Measurements from ENCODE around the gene CDCA3. TPM values are rescaled to one million over a fixed set of nuclear protein-coding genes. Genes with fewer than 3 reads are reported as not detected.

The CDCA3 gene
- total RNA-seq, 1 donor from 2014 or later, result 3.2 TPM

DNA sequence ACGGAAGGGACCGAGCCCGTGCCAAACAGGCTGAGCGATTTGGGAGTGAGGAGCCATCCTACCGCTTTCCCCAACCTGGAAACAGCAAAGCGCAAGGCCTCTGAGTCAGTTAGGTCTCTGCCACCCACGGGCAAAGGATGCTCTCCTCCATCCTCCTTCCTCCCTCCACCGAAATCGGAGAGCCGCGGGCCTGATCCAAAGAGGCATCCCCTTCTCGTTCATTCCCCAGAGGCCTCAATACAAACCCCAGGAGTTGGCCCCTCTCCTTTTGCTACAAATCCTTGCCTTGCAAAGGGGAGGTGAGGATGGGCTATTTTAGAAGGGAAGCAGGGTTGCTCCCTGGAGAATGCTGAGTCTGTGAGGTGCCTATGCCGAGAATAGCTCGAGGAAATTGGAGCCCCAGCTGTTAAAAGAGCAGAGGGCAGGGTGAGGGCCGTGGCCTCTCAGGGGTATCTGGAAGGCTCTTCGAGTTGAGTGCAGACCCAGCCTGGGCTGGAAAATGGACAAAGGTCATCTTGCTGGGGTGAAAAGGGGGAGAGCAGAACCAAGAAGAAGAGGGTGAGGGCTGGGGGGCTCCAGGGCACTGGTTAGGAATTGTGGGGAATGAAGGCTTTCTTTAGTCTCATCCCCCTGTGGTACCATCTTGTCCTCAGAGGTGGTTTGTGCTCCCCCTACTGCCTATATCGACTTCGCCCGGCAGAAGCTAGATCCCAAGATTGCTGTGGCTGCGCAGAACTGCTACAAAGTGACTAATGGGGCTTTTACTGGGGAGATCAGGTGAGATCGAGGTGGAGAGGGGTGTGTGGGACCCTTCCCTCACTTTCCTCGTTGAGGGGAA, 17.3 kb upstream of the CDCA3 start:
- H3K9me3 Mint-ChIP-seq (ENCODE audit: unreplicated experiment), result no peaks in the 10 kb centered on the region
- FAIRE-seq (no peak), DNase-seq (ENCODE audit: low read depth) (no peak)
- peaks cover 23% of the 10 kb centered on the region for H3K4me1 Mint-ChIP-seq (ENCODE audit: low read depth, unreplicated experiment)
- peak overlapping the region; percentile 92 for H3K9ac ChIP-seq (ENCODE audit: low read length)
- H3K27ac ChIP-seq (ENCODE audit: low read depth, low read length), result peak overlapping the region; percentile 70
- peak overlapping the region; percentile 86 for H3K27ac Mint-ChIP-seq (ENCODE audit: unreplicated experiment)
- H3K4me3 Mint-ChIP-seq (ENCODE audit: unreplicated experiment), result peak overlapping the region; percentile 96
- peaks cover 37% of the 10 kb centered on the region for H3K4me1 ChIP-seq (ENCODE audit: insufficient read depth, low read length)
- no peaks in the 10 kb centered on the region for H3K9me3 ChIP-seq (ENCODE audit: insufficient read depth, low read depth, low read length)
- peaks cover 55% of the 10 kb centered on the region for H3K79me2 ChIP-seq (ENCODE audit: insufficient read depth, low read length)
- peaks cover 37% of the 10 kb centered on the region for H3K36me3 Mint-ChIP-seq (ENCODE audit: low read depth, unreplicated experiment)
- no peaks in the 10 kb centered on the region for H3K27me3 Mint-ChIP-seq (ENCODE audit: low read depth, unreplicated experiment)
- H3K27me3 ChIP-seq (ENCODE audit: insufficient read depth, low read length), result no peaks in the 10 kb centered on the region
- H3K4me3 ChIP-seq (ENCODE audit: insufficient read depth, low read depth, low read length), result peak overlapping the region; percentile 88
- H3K4me2 ChIP-seq (ENCODE audit: low read length), result peak overlapping the region; percentile 94
- H4K20me1 ChIP-seq (ENCODE audit: insufficient read depth, low read length), result peaks cover 49% of the 10 kb centered on the region
- peaks cover 24% of the 10 kb centered on the region for H3K36me3 ChIP-seq (ENCODE audit: insufficient read depth, low read length)
- H2AFZ ChIP-seq (ENCODE audit: low read depth, low read length), result no peak overlapping the region
- TF ChIP-seq EZH2 (IDR thresholded peaks at IDR 0.05; ENCODE audit: insufficient read depth, low read length), result no peak
- TF ChIP-seq, protein P1, sequence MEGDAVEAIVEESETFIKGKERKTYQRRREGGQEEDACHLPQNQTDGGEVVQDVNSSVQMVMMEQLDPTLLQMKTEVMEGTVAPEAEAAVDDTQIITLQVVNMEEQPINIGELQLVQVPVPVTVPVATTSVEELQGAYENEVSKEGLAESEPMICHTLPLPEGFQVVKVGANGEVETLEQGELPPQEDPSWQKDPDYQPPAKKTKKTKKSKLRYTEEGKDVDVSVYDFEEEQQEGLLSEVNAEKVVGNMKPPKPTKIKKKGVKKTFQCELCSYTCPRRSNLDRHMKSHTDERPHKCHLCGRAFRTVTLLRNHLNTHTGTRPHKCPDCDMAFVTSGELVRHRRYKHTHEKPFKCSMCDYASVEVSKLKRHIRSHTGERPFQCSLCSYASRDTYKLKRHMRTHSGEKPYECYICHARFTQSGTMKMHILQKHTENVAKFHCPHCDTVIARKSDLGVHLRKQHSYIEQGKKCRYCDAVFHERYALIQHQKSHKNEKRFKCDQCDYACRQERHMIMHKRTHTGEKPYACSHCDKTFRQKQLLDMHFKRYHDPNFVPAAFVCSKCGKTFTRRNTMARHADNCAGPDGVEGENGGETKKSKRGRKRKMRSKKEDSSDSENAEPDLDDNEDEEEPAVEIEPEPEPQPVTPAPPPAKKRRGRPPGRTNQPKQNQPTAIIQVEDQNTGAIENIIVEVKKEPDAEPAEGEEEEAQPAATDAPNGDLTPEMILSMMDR (IDR thresholded peaks at IDR 0.05; ENCODE audit: insufficient read depth, low read depth, low read length), result peak; percentile 20

DNA sequence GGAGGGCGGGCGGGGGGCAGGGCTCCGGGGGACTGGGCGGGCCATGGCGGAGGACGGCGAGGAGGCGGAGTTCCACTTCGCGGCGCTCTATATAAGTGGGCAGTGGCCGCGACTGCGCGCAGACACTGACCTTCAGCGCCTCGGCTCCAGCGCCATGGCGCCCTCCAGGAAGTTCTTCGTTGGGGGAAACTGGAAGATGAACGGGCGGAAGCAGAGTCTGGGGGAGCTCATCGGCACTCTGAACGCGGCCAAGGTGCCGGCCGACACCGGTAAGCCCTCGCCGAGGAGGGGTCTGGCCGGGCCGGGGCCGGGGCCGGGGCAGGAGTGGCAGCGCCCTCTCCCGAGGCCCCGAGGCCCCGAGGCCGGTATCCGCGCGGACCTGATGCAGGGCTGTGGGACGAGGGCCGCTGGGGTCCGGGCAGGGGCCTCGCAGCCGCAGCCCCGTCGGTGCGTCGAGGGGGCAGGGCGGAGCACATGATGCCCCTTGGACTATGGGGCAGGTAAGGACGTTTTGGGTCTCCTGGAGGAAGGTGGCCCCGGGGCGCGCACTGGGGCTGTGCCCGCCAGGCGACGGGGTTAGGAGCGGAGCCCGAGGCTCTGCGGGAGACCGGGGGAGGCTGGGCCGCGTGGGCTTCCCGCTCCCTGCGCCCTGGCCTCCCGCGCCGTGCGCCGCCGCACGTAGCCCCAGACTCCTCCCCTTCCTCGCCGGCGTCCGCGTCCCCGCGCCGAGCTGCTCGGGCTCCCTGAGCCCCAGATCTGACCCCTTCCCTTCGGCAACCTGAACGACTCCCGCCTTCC, 16.5 kb upstream of the CDCA3 start, which contains the start of gene TPI1:
Gene TPI1 (plus strand): TSS at position 119 of the 798 bp plus-strand sequence. CDS start 36 bp downstream, at position 155.
- peak within 1 kb of the TSS; percentile 94 for H3K4me2 ChIP-seq (ENCODE audit: low read length)
- H3K27ac Mint-ChIP-seq (ENCODE audit: unreplicated experiment), result peak within 1 kb of the TSS; percentile 86
- peak within 1 kb of the TSS; percentile 76 for H2AFZ ChIP-seq (ENCODE audit: low read depth, low read length)
- FAIRE-seq (no peak), DNase-seq (ENCODE audit: low read depth) (peak; percentile 43)
- no peaks in the 10 kb centered on the region for H3K9me3 Mint-ChIP-seq (ENCODE audit: unreplicated experiment)
- TF ChIP-seq EZH2 (IDR thresholded peaks at IDR 0.05; ENCODE audit: insufficient read depth, low read length), result no peak
- TF ChIP-seq, protein P1 (IDR thresholded peaks at IDR 0.05; ENCODE audit: insufficient read depth, low read depth, low read length), result no peak
- H3K4me3 Mint-ChIP-seq (ENCODE audit: unreplicated experiment), result peak within 1 kb of the TSS; percentile 96
- H3K36me3 ChIP-seq (ENCODE audit: insufficient read depth, low read length), result peaks cover 27% of the 10 kb centered on the region
- peaks cover 37% of the 10 kb centered on the region for H3K4me1 ChIP-seq (ENCODE audit: insufficient read depth, low read length)
- no peaks in the 10 kb centered on the region for H3K9me3 ChIP-seq (ENCODE audit: insufficient read depth, low read depth, low read length)
- no peaks in the 10 kb centered on the region for H3K27me3 Mint-ChIP-seq (ENCODE audit: low read depth, unreplicated experiment)
- peak within 1 kb of the TSS; percentile 88 for H3K4me3 ChIP-seq (ENCODE audit: insufficient read depth, low read depth, low read length)
- H3K9ac ChIP-seq (ENCODE audit: low read length), result peak within 1 kb of the TSS; percentile 92
- no peaks in the 10 kb centered on the region for H3K27me3 ChIP-seq (ENCODE audit: insufficient read depth, low read length)
- H3K4me1 Mint-ChIP-seq (ENCODE audit: low read depth, unreplicated experiment), result peaks cover 23% of the 10 kb centered on the region
- peaks cover 37% of the 10 kb centered on the region for H3K36me3 Mint-ChIP-seq (ENCODE audit: low read depth, unreplicated experiment)
- H3K79me2 ChIP-seq (ENCODE audit: insufficient read depth, low read length), result peaks cover 51% of the 10 kb centered on the region
- H4K20me1 ChIP-seq (ENCODE audit: insufficient read depth, low read length), result peaks cover 49% of the 10 kb centered on the region
- H3K27ac ChIP-seq (ENCODE audit: low read depth, low read length), result peak within 1 kb of the TSS; percentile 70

Measured in astrocyte (in vitro differentiated cells and primary cell).